Endothelial cell (in vitro differentiated cells): ENCODE measurements around the gene SSH2. TPM values are rescaled to one million over a fixed set of nuclear protein-coding genes. Genes with fewer than 3 reads are reported as not detected.

Experiments
- DNase-seq: peaks from one replicate; pipeline ENCODE4 v3.0.0; 2021; ENCODE audit warnings: low spot score
- H3K27ac Mint-ChIP-seq: one replicate; pipeline ENCODE4 v1.8.0; 2021; ENCODE audit warnings: mixed read lengths, inconsistent platforms; ENCODE audit not compliant: unreplicated experiment
- H3K27me3 Mint-ChIP-seq: one replicate; pipeline ENCODE4 v1.8.0; 2021; ENCODE audit warnings: mild to moderate bottlenecking, moderate library complexity, mixed read lengths, inconsistent platforms; ENCODE audit not compliant: unreplicated experiment
- H3K36me3 Mint-ChIP-seq: one replicate; pipeline ENCODE4 v1.8.0; 2021; ENCODE audit warnings: mild to moderate bottlenecking, low read depth, mixed read lengths, inconsistent platforms; ENCODE audit not compliant: unreplicated experiment
- H3K4me1 Mint-ChIP-seq: one replicate; pipeline ENCODE4 v1.8.0; 2021; ENCODE audit warnings: mild to moderate bottlenecking, mixed read lengths, inconsistent platforms; ENCODE audit not compliant: unreplicated experiment
- H3K4me3 Mint-ChIP-seq: one replicate; pipeline ENCODE4 v1.8.0; 2021; ENCODE audit warnings: mild to moderate bottlenecking, mixed read lengths, inconsistent platforms; ENCODE audit not compliant: unreplicated experiment
- H3K9me3 Mint-ChIP-seq: one replicate; pipeline ENCODE4 v1.8.0; 2021; ENCODE audit warnings: mixed read lengths, inconsistent platforms; ENCODE audit not compliant: unreplicated experiment
- CTCF ChIP-seq: fragments of 200-600 bp; sonication (generic); IDR thresholded peaks from one replicate; pipeline ENCODE4 v1.5.0; 2021; ENCODE audit warnings: antibody characterized with exemption; ENCODE audit not compliant: unreplicated experiment
- total RNA-seq: library from RNA; stranded (reverse); fragmentation: NEBNext Ultra II Directional; extraction: Animal tissue kit (Norgen Biotek cat#: 25700); gene quantifications from one replicate; pipeline ENCODE4 v1.2.1, GENCODE V29; 2021; ENCODE audit not compliant: unreplicated experiment

SSH2 gene
- total RNA-seq, 1 donor from 2014 or later, result 81.2 TPM

GRCh38 chr17:29613856-29614255 lies 316.2 kb downstream of the SSH2 start:
- no peak for TF ChIP-seq CTCF
- peaks cover 21% of the 10 kb centered on the region for H3K27me3 Mint-ChIP-seq
- DNase-seq, result no peak
- peaks cover 6% of the 10 kb centered on the region for H3K36me3 Mint-ChIP-seq
- H3K4me1 Mint-ChIP-seq, result peaks cover 15% of the 10 kb centered on the region
- no peaks in the 10 kb centered on the region for H3K9me3 Mint-ChIP-seq
- no peak overlapping the region for H3K4me3 Mint-ChIP-seq
- no peak overlapping the region for H3K27ac Mint-ChIP-seq

DNA sequence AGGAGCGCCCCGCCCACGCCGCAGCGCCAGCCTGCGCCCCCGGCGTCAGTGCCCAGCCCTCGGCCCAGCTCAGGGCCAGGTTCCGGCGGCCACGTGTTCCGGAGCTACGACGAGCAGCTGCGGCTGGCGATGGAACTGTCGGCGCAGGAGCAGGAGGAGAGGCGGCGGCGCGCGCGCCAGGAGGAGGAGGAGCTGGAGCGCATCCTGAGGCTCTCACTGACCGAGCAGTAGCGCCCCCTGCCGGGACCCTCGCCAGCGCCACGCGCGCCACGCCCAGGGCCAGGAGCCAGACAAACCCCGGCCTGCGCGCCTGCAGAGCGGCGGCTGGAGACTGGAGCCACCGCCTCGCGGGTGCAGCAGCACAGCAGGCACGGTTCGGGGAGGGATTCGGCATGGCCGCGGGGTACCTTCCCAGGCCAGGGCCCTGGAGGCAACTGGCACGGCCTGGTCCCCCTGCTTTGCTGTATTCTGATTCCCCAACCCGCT lies 316.6 kb downstream of the SSH2 start:
- TF ChIP-seq CTCF, result peak; percentile 94
- Mint-ChIP-seq H3K27me3 (peaks cover 21% of the 10 kb centered on the region), H3K9me3 (no peaks in the 10 kb centered on the region), H3K4me1 (peaks cover 15% of the 10 kb centered on the region), H3K4me3 (no peak overlapping the region), H3K36me3 (peaks cover 6% of the 10 kb centered on the region), H3K27ac (no peak overlapping the region)
- peak; percentile 99 for DNase-seq

DNA sequence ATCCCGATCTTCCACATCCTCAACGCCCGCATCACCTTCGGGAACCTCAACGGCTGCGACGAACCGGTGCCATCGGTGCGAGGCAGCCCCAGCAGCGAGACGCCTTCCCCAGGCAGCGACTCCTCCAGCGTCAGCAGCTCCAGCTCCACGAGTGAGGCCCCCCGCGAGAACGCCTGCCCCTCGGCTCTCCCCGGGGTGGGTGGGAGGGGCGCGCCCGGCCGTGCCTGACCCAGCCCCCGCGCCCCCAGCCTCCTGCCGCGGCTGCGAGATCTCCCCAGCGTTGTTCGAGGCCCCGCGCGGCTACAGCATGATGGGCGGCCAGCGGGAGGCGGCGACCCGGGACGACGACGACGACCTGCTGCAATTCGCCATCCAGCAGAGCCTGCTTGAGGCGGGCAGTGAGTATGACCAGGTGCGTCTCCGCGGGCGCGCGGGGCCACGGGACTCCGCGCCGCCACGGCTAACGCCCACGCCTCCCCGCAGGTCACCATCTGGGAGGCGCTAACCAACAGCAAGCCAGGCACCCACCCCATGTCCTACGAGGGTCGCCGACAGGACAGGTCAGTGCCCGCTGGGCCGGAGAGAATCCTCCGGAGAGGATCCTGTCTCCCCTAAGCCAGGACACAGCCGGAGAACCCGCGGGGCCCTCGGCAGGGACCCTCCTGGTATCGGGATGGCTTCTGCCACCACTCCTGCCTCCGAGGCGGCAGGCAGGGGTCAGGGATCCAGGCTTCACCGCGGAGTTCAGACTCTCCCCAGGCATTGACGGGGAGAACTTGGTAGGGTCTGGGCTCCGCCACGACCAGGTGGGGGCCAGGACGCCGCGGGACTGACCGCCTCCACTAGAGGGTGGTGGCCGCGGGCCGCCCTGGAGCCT lies 317.4 kb downstream of the SSH2 start:
- peaks cover 15% of the 10 kb centered on the region for H3K4me1 Mint-ChIP-seq
- peaks cover 6% of the 10 kb centered on the region for H3K36me3 Mint-ChIP-seq
- H3K27me3 Mint-ChIP-seq, result peaks cover 21% of the 10 kb centered on the region
- H3K4me3 Mint-ChIP-seq, result no peak overlapping the region
- TF ChIP-seq CTCF, result no peak
- DNase-seq, result no peak
- H3K9me3 Mint-ChIP-seq, result no peaks in the 10 kb centered on the region
- no peak overlapping the region for H3K27ac Mint-ChIP-seq

DNA sequence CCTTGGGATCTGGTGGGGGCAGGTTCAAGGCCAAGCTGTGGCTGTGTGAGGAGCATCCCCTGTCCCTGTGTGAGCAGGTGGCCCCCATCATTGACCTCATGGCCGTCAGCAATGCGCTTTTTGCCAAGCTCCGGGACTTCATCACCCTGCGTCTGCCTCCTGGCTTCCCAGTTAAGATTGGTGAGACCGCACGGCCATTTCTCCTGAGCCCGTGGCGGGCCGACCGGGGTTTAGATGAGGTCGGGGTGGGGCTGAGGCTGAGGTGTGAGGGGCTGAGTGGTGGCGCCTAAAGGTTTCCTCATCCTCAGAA lies 318.0 kb downstream of the SSH2 start:
- peaks cover 23% of the 10 kb centered on the region for H3K27me3 Mint-ChIP-seq
- no peak for DNase-seq
- no peak overlapping the region for H3K4me3 Mint-ChIP-seq
- peaks cover 14% of the 10 kb centered on the region for H3K4me1 Mint-ChIP-seq
- H3K27ac Mint-ChIP-seq, result no peak overlapping the region
- H3K36me3 Mint-ChIP-seq, result peaks cover 6% of the 10 kb centered on the region
- TF ChIP-seq CTCF, result no peak
- no peaks in the 10 kb centered on the region for H3K9me3 Mint-ChIP-seq

- TF ChIP-seq CTCF, result no peak
- Mint-ChIP-seq H3K27me3 (peaks cover 19% of the 10 kb centered on the region), H3K9me3 (no peaks in the 10 kb centered on the region), H3K36me3 (peaks cover 6% of the 10 kb centered on the region), H3K27ac (no peak overlapping the region), H3K4me1 (peaks cover 9% of the 10 kb centered on the region), H3K4me3 (no peak overlapping the region)
- no peak for DNase-seq
Observed at GRCh38 chr17:29611351-29612093, 318.5 kb downstream of the SSH2 start.
